Sigmoid colon (tissue), 3 donors: ENCODE measurements around the gene CLBA1.

ENCODE experiments used
- CTCF ChIP-seq, 4 experiments: fragments of 450-650 bp in 3 of 4; fragments of 200-600 bp in 1 of 4; IDR thresholded peaks; one replicate each; pipeline ENCODE4 v1.5.1; 2016 to 2019; ENCODE audit warnings: antibody characterized with exemption in 4 of 4, mild to moderate bottlenecking in 3 of 4, moderate library complexity in 2 of 4
- POLR2A ChIP-seq, 2 donors: fragments of 450-650 bp; IDR thresholded peaks; one replicate each; pipeline ENCODE4 v1.6.1; 2016; ENCODE audit warnings: antibody characterized with exemption in 2 of 2, mild to moderate bottlenecking in 2 of 2, moderate library complexity in 2 of 2

- TF ChIP-seq CTCF (IDR thresholded peaks at IDR 0.05): no peak
- TF ChIP-seq POLR2A (IDR thresholded peaks at IDR 0.05): no peak
These were observed 19.9 kb upstream of the CLBA1 start for GRCh38 chr14:104965561-104966231.
